ENCODE data around the gene NEURL4. TPM values are rescaled to one million over a fixed set of nuclear protein-coding genes. Genes with fewer than 3 reads are reported as not detected.

Gene NEURL4
- total and polyA plus RNA-seq, 2 donors (not counting 1 experiment from before 2014, with no cell fraction given), result 54.6 to 85.2 TPM

GRCh38 chr17:7355053-7355452, 25.9 kb upstream of the NEURL4 start, which contains the start of gene TMEM95:
Gene TMEM95 (plus strand): TSS chr17:7355156. CDS start chr17:7355205, 49 bp downstream.
- H3K79me2 ChIP-seq (ENCODE audit: control insufficient read depth, insufficient read depth, low read length), result peaks cover 14% of the 10 kb centered on the region
- H4K20me1 ChIP-seq (ENCODE audit: control insufficient read depth, insufficient read depth, low read length, poor library complexity, severe bottlenecking), result peaks cover 10% of the 10 kb centered on the region
- Mint-ChIP-seq H3K4me1 (peaks cover 33% of the 10 kb centered on the region), H3K27me3 (no peaks in the 10 kb centered on the region), H3K4me3 (peak within 1 kb of the TSS; percentile 39), H3K27ac (peak within 1 kb of the TSS; percentile 65), H3K9me3 (ENCODE audit: insufficient read depth) (no peaks in the 10 kb centered on the region)
- no peaks in the 10 kb centered on the region for H3K9me3 ChIP-seq (ENCODE audit: control extremely low read depth in 1 of 3, control insufficient read depth in 2 of 3, insufficient read depth in 1 of 3, low read length in 2 of 3)
- TF ChIP-seq, protein P1, sequence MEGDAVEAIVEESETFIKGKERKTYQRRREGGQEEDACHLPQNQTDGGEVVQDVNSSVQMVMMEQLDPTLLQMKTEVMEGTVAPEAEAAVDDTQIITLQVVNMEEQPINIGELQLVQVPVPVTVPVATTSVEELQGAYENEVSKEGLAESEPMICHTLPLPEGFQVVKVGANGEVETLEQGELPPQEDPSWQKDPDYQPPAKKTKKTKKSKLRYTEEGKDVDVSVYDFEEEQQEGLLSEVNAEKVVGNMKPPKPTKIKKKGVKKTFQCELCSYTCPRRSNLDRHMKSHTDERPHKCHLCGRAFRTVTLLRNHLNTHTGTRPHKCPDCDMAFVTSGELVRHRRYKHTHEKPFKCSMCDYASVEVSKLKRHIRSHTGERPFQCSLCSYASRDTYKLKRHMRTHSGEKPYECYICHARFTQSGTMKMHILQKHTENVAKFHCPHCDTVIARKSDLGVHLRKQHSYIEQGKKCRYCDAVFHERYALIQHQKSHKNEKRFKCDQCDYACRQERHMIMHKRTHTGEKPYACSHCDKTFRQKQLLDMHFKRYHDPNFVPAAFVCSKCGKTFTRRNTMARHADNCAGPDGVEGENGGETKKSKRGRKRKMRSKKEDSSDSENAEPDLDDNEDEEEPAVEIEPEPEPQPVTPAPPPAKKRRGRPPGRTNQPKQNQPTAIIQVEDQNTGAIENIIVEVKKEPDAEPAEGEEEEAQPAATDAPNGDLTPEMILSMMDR (IDR thresholded peaks at IDR 0.05), result no peak
- TF ChIP-seq EZH2 (IDR thresholded peaks at IDR 0.05; ENCODE audit: borderline replicate concordance, insufficient read depth, low read depth, low read length, poor library complexity, severe bottlenecking), result no peak
- POLR2A ChIA-PET, result interaction anchor here (0.7 to 0.9 kb wide), 2 partner anchors 80 to 121 kb away, joined by 3 to 5 read pairs; partner anchors contain the start of genes DVL2 and TMEM102
- 92% methylated on average over 9 of the region's 10 CpGs for WGBS (ENCODE audit: insufficient coverage)
- H3K27me3 ChIP-seq (replicated peaks in 1 of 4; ENCODE audit: control extremely low read depth in 1 of 4, control insufficient read depth in 3 of 4, insufficient read depth in 4 of 4, low read length in 3 of 4), result no peaks in the 10 kb centered on the region
- intact Hi-C loops (cut with micrococcal nuclease), result no loop called here
- DNase-seq, result no peak
- H3K36me3 ChIP-seq (replicated peaks in 1 of 2; ENCODE audit: control extremely low read depth in 1 of 2, control insufficient read depth in 1 of 2, extremely low read depth in 1 of 2, insufficient read depth in 2 of 2, low read length in 1 of 2), result peaks cover 0 to 2% of the 10 kb centered on the region in 2 experiments
- H3K4me3 ChIP-seq (ENCODE audit: control extremely low read depth in 1 of 5, extremely low read depth in 1 of 5, insufficient read depth in 1 of 5, low read depth in 2 of 5, low read length in 4 of 5), result no peak within 1 kb of the TSS
- no peak within 1 kb of the TSS for H2AFZ ChIP-seq (ENCODE audit: insufficient read depth, low read depth, low read length, poor library complexity, severe bottlenecking)
- no peak within 1 kb of the TSS for H3K9ac ChIP-seq (ENCODE audit: low read length)
- no peak for ATAC-seq (ENCODE audit: low read depth)
- peaks cover 14 to 41% of the 10 kb centered on the region in 2 donors for H3K4me1 ChIP-seq (ENCODE audit: control insufficient read depth in 2 of 2, insufficient read depth in 2 of 2, low read length in 2 of 2)
- peak within 1 kb of the TSS; percentile 30 for H3K4me2 ChIP-seq (replicated peaks; ENCODE audit: low read depth, low read length, poor library complexity, severe bottlenecking)
- H3K27ac ChIP-seq (ENCODE audit: low read length in 2 of 2), result no peak within 1 kb of the TSS
- CTCF ChIA-PET, result interaction anchor here (0.7 to 5.9 kb wide), 18 partner anchors 10 to 333 kb away, joined by 3 to 43 read pairs (median 10); partner anchors contain the start of genes ACAP1, NEURL4, PLSCR3 and SENP3

- H3K9me3 ChIP-seq (ENCODE audit: control extremely low read depth in 1 of 3, control insufficient read depth in 2 of 3, insufficient read depth in 1 of 3, low read length in 2 of 3), result no peaks in the 10 kb centered on the region
- no peaks in the 10 kb centered on the region for H3K9me3 Mint-ChIP-seq (ENCODE audit: insufficient read depth)
- no peaks in the 10 kb centered on the region for H3K27me3 ChIP-seq (replicated peaks in 1 of 4; ENCODE audit: control extremely low read depth in 1 of 4, control insufficient read depth in 3 of 4, insufficient read depth in 4 of 4, low read length in 3 of 4)
- no peak overlapping the region for H3K4me2 ChIP-seq (replicated peaks; ENCODE audit: low read depth, low read length, poor library complexity, severe bottlenecking)
- CTCF ChIA-PET, result interaction anchor here (0.8 to 5.9 kb wide), 11 partner anchors 9 to 333 kb away, joined by 3 to 43 read pairs (median 12); partner anchors contain the start of genes ACAP1, SENP3, SOX15 and TMEM102
- peaks cover 10% of the 10 kb centered on the region for H4K20me1 ChIP-seq (ENCODE audit: control insufficient read depth, insufficient read depth, low read length, poor library complexity, severe bottlenecking)
- peaks cover 14 to 41% of the 10 kb centered on the region in 2 donors for H3K4me1 ChIP-seq (ENCODE audit: control insufficient read depth in 2 of 2, insufficient read depth in 2 of 2, low read length in 2 of 2)
- intact Hi-C loops (cut with micrococcal nuclease), result no loop called here
- 85% methylated on average over 8 of the region's 9 CpGs for WGBS (ENCODE audit: insufficient coverage)
- H3K27ac Mint-ChIP-seq, result peak overlapping the region; percentile 65
- no peak overlapping the region for H3K4me3 ChIP-seq (ENCODE audit: control extremely low read depth in 1 of 5, extremely low read depth in 1 of 5, insufficient read depth in 1 of 5, low read depth in 2 of 5, low read length in 4 of 5)
- H3K36me3 ChIP-seq (replicated peaks in 1 of 2; ENCODE audit: control extremely low read depth in 1 of 2, control insufficient read depth in 1 of 2, extremely low read depth in 1 of 2, insufficient read depth in 2 of 2, low read length in 1 of 2), result peaks cover 0 to 2% of the 10 kb centered on the region in 2 experiments
- H3K79me2 ChIP-seq (ENCODE audit: control insufficient read depth, insufficient read depth, low read length), result peaks cover 14% of the 10 kb centered on the region
- POLR2A ChIA-PET, result interaction anchor here (0.7 to 0.9 kb wide), 2 partner anchors 120 to 144 kb away, joined by 5 to 7 read pairs; partner anchors contain the start of gene DVL2
- H3K4me1 Mint-ChIP-seq, result peaks cover 38% of the 10 kb centered on the region
- H3K27ac ChIP-seq (ENCODE audit: low read length in 2 of 2), result no peak overlapping the region
- H3K27me3 Mint-ChIP-seq, result no peaks in the 10 kb centered on the region
- DNase-seq, result peak; percentile 22
- no peak overlapping the region for H3K9ac ChIP-seq (ENCODE audit: low read length)
- H3K4me3 Mint-ChIP-seq, result no peak overlapping the region
- H2AFZ ChIP-seq (ENCODE audit: insufficient read depth, low read depth, low read length, poor library complexity, severe bottlenecking), result no peak overlapping the region
- no peak for TF ChIP-seq EZH2 (IDR thresholded peaks at IDR 0.05; ENCODE audit: borderline replicate concordance, insufficient read depth, low read depth, low read length, poor library complexity, severe bottlenecking)
- TF ChIP-seq, protein P1 (IDR thresholded peaks at IDR 0.05), result no peak
- ATAC-seq (ENCODE audit: low read depth), result no peak
Measured at GRCh38 chr17:7354262-7354843, 25.2 kb upstream of the NEURL4 start.

All from B cell (primary cell).